ENCODE data around the gene PADI4.

The PADI4 gene

GRCh38 chr1:17287130-17287776, 20.7 kb upstream of the PADI4 start:
- DNase-seq, result no peak

DNA sequence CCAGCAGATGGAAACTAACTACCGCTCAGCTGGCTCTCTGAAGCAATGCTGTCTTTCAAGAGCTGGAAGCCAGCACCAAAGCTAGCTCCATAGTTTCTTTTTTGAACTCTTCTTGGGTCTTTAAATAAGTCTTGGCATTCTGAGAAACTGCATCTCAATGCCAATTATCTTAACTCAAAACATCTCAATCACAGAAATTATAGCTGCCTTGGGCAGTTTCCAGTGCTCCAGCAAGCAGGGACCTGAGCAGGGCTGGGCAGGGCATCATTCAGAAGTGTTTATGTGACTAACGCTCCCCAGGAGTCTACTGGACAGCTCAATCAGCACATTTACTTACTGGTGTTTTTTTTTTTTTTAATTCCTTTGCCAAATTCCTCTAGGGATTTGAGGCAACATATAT, 18.3 kb upstream of the PADI4 start:
- DNase-seq, result no peak

DNA sequence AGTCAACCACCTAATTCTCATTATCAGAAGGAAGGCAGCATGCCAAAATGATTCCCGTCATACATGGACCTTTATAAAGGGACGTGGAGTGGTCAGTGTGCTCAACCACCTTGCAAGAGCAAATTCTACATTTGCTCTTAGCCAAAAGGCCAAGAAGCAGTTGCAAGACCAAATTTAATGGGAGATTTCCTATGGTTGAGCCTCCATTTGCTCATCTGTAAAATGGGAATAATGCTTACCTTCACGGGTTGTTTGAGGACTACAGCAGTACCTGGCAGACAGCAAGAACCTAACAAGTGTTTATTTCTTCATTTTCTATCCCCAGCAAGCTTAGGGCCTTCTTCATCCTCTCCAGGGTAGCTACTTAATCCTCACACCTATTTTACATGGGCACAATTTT, 17.4 kb upstream of the PADI4 start:
- DNase-seq, result no peak

DNA sequence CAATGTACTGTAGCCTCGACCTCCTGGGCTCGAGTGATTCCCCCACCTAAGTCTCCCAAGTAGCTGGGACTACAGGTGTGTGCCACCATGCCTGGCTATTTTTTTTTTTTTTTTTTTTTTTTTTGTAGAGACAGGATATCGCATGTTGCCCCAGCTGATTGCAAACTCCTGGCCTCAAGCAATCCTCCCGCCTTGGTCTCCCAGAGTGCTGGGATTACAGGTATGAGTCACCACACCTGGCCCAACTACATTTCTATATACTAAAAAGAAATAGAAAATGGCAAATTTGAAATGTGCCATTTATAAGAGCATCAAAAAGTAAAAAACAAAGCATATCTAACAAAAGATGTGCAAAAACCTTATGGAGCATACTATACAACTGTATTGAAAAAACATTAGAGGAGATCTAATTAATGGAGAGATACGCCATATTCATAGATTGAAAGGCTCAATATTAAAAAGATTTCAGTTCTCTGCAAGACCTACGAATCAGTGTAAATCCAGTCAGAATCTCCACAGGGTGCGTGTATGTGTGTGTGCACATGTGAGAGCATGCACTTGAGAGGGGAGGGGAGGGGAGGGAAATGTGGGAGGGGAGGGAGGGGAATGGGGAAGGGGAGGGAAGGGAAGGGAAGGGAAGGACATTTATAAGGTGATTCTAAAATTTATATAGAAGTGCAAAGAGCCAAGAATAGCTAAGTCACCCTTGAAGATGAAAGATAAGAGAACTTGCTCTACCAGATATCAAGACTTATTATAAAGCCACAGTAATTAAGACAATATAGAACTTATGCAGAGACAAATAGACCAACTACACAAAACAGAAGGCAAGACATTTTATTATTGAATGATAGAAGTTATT, 15.5 kb upstream of the PADI4 start:
- no peak for DNase-seq

DNA sequence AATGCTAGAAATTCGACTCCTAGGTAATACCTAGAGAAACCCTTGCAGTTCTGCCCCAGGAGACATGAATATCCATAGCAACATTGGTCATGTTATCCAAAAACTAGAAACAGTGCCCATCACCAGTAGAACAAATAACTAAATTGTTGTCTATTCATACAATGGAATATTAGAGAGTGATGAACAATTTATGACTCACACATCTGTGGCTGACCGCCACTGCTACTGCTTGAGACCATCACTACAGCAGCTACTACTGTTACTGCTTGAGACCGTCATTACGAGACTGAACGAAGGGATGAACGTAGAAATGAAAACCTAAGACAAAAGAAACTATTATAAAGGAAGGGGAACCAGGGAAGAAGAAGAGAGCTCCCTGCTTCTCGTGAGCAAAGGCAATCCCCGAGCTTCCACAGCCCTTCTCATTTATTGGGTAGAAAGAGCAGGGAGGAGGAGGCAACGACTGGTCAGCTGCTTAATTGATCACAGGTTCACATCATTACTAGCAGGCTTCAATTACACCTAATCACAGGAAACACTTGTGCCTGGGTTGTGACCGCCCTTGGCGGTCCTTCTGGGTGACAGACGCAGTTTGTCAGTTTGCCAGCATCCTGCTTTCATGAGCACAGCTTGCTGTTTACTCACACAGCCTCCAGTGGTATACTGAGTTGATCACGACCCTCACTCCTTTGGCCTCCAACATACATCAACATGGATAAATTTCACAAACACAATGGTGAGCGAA, 14.1 kb upstream of the PADI4 start:
- no peak for DNase-seq

DNA sequence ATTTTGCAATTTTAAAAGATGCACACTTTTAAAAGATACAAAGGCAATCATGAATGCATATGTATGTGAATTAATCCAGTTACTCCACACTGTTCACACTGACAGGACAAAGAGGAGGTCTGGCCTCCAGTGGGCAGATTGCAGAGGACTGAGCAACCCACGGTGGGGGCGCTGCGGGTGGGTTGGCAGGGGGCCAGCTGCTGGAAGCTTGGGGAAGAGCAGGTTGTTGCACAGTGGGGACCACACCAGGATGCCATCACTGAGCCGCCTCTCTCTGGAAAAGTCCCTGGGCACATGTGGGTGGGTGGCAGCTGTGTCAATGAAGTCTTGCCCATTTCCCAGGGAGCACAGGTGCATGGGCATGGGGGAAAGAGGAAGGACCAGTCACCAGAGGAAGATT, 12.7 kb upstream of the PADI4 start:
- no peak for DNase-seq

DNA sequence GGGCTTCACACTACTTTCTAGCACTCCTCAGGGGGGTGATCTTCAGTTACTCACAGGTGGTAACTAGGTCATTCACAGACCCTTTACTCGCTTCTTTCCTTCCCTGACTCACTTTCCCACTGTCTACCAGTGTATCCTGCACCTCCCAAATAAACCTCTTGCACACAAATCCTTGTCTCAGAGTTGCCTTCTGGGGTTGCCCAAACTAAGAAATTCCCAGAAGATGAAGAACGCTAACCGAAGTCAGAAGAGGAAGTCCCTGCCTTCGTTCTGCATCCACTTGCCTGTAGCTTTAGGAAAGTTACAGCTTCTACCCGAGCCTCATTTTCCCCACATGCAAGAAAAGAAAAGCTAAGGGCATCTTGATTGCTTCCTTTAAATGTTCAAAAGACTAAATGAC, 11.9 kb upstream of the PADI4 start:
- no peak for DNase-seq

DNA sequence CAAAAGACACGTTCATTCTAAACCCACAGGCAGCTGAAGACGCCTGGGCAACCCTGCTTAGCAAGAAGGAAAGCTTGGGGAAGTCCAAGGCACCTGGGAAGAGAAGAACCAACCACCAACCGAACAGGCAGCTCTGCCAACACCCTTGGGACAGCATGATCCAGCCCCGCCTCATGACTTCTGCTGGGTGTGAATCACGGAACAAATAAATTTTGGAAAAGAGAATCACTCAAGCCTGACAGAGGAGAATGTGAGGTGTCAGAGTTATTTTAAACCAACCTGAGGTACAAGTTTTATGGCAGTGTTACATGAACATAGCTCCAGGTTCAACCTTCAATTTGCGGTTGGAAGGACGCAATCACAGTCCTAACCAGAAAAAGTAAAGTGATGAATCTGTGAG, 10.0 kb upstream of the PADI4 start:
- no peak for DNase-seq

- DNase-seq, result peak; percentile 21
Measured at GRCh38 chr1:17301767-17302166, 6.2 kb upstream of the PADI4 start.

DNA sequence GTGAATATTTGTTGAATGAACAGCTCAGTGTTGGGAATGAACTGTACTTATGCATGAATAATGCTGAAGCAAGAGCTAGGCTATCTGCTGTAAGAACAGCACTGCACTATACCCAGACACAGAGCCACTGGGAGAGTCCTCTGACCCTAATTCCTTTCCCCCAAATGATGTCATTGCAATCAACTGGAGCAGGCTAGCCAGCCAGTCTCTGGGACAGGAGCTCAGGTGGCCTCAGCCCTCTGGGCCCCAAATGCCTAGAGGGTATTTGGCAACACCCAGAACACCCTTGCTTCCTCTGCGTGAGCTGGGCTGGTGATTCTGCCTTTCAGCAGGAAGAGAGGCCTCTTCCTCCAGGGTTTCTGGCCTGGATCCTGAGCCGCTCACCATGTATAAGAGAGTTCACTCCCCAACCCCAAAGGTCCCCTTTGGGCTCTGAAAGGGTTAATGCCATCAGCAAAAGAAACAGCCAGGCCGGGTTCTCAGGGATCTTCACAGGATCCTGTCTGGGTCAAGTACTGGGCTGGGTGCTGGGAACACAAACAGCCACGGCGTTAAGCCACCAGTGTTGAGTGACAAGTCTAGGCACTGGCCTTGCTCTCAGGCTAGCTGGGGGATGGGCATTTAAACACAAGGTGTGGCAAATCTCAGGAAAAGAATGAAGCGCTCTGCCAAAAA, 3.7 kb upstream of the PADI4 start:
- DNase-seq, result no peak

- no peak for DNase-seq
Measured at GRCh38 chr1:17304826-17305175, 3.2 kb upstream of the PADI4 start.

GRCh38 chr1:17305576-17306095, 2.4 kb upstream of the PADI4 start:
- no peak for DNase-seq

DNA sequence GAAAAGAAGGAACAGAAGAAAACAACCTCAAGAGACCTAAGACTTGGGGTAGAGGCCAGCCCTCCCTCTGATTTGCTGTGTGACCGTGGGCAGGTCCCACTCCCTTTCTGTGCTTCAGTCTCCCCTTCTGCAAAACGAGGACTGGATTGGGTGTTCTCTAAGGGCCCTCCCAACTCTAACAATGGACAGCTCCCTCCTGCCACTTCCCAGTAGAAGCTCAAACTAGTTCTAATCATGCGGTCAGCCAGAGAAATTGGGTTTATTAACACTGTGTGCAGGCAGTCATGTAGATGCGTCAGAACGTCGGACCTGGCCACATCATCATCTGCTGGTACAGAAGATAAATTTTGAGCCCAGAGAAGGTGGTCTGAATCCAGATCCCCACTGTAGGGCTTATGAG, 1.6 kb upstream of the PADI4 start:
- no peak for DNase-seq

GRCh38 chr1:17306921-17307320, 1.1 kb upstream of the PADI4 start:
- no peak for DNase-seq

- no peak for DNase-seq
Measured at GRCh38 chr1:17307329-17307728, 668 bp upstream of the PADI4 start.

- DNase-seq, result no peak
Measured at GRCh38 chr1:17308593-17308992, 596 bp downstream of the PADI4 start.

DNA sequence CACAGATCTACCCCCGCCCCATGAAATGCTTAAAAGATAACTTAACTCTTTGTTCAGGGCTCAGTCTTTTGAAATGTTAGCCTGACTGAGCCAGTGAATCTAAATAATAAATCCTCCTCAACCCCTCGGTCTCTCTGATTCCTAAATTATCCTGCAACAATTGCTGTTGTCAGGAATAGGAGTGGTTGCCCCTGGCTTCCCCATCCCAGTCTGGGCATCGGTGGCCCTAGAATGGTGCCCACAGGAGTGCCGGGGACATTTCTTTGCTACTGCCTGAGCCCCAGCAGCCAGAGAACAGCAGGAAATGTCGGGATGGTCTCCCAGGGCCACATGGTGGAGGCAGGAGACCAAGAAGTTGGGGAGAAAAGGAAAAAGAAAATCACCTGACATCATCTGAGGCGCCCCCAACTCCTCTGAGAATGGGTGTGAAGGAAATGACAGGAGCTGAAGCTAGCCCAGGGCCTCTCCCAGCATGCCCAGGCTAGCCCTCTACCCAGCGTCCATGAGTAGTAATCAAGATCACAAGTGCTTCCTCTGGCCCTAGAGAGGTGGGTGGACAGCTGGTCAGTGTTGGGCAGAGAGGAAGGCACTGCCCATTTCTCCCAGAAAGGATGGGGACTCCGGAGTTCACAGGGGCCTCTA, 1.6 kb downstream of the PADI4 start:
- no peak for DNase-seq

DNA sequence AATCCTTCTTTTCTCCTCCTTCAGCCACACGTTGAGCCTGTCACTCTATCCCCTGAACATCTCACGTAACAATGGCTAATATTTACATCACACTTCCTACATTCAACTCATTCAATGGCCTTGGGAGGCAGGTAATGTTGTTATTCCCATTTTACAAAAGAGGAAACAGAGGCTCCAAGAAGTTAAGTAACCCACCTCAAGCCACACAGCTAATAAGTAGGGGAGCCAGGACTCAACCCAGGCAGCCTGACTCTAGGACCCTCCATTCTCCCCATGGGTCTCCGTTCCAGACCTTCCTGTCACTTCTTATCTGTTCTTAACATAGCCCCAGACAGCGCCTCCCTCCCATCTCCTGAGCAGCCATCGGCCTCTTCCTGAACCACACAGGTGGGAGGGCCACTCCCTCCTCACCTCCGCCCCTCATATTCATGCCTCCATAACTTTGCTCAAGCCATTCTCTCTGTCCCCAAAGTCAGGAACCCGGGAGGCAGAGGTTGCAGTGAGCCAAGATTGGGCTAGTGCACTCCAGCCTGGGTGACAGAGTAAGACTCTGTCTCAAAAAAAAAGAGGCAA, 2.2 kb downstream of the PADI4 start:
- DNase-seq, result no peak

DNA sequence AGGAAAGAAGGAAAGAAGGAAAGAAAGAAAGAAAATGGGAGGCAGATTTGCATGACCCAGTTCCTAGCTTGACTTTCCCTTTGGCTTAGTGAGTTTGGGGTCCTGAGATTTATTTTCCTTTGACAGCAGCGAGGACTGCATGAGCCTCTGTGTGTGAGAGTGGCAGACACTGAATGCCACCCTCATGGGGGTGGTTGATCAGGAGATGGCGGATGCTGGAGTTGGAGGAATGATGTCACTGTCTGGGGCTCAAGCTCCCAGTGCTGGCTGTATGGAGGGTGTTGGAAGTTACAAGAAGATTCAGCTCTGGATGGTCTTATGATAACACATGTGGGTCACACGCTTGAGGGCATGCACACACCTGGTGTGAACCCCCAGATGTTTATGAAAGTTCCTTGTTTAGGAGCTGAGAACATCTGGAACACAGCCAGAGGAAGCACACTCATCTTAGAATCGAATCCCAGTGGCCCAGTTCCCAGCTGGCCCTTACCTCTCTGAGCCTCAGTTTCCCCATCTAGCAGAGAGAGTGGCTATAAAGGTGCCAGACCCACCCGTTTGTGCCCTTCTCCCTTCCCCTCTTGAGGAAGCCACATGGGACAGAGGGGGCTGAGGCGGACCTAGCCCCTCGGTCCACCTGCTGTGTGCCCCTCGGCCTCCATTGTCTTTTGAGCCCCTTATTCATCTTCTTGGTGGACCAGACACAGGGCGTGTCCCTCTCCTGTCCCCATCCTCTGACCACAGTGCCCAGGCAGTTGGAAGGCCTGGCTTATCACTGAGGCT, 5.7 kb downstream of the PADI4 start:
- DNase-seq, result no peak

- DNase-seq, result no peak
Measured at GRCh38 chr1:17314491-17314971, 6.5 kb downstream of the PADI4 start.

DNA sequence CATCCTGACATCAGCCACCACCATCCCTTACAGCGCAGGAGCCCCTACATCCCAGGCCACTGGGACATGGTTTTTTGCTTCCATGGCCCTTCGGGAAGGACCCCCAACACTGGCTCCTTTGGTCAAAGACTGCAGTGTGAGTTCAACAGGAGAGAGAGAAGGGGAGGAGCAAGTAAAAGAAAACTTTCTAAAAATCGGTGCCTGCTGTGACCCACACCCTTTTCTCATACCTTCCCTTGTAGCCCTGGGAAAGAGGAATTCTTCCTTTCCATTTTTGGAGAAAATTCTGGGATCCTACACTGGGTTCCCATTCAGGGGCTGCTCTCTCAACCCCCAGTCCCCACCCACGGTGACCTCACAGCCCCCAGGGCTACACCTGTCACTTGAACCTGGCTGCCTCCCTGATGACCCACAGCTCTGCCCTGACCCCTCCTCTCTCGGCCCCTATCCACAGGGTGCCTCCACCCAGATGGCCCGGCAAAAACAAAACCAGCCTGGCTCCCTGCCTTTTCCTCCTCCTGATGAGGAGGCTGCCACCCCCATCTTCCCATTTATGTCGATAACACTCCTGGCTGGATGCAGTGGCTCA, 7.6 kb downstream of the PADI4 start:
- DNase-seq, result no peak
